SK-N-SH (cell line): Measurements from ENCODE around the gene CRNN. TPM values are rescaled to one million over a fixed set of nuclear protein-coding genes. Genes with fewer than 3 reads are reported as not detected.
A peak's percentile ranks its signal among the peaks of the same experiment; 100 is the strongest.

ENCODE experiments used
- CTCF ChIA-PET: fragments of 300-600, 350-600 bp; formaldehyde crosslinking; extraction: SDS; loops from one replicate; lab custom pipeline; 2021; lab: Yijun Ruan, JAX
- POLR2A ChIA-PET: fragments of 350-600 bp; sonication (Branson Sonifier 250); formaldehyde crosslinking; extraction: SDS; loops from one replicate; lab custom pipeline; 2020; ENCODE audit warnings: antibody characterized with exemption, inconsistent platforms; lab: Yijun Ruan, JAX
- DNase-seq: peaks from one replicate; pipeline ENCODE4 v3.0.0; 2012
- H2AFZ ChIP-seq: fragments of 200-600 bp; sonication (generic); 2 replicates; pipeline ENCODE4 v1.8.1; 2016; ENCODE audit warnings: antibody characterized with exemption, mild to moderate bottlenecking, low read depth
- H3F3A ChIP-seq: fragments of 200-600 bp; sonication (generic); replicated peaks from 2 replicates; pipeline ENCODE3; 2016; ENCODE audit warnings: antibody characterized with exemption, mild to moderate bottlenecking; ENCODE audit not compliant: insufficient read depth
- H3K27ac ChIP-seq, 2 experiments: fragments of 200-500 bp in 1 of 2; fragments of 200-600 bp in 1 of 2; sonication (Bioruptor generic) in 1 of 2; sonication (generic), shearing (Covaris generic) in 1 of 2; 2 replicates each; pipeline versions ENCODE4 v1.5.1 to v1.6.1; 2014 to 2016; ENCODE audit warnings: low read depth in 2 of 2, inconsistent platforms in 1 of 2, low read length in 1 of 2, mild to moderate bottlenecking in 1 of 2, mixed read lengths in 1 of 2
- H3K27me3 ChIP-seq: fragments of 200-600 bp; sonication (generic), shearing (Covaris generic); 2 replicates; pipeline ENCODE4 v1.6.1; 2016; ENCODE audit warnings: mixed run types; ENCODE audit not compliant: insufficient read depth
- H3K36me3 ChIP-seq, 2 experiments: fragments of 200-500 bp in 1 of 2; fragments of 200-600 bp in 1 of 2; sonication (Bioruptor generic) in 1 of 2; sonication (generic) in 1 of 2; replicated peaks in 1 of 2; 2 replicates each; pipeline versions ENCODE3 to v1.5.1; 2014 to 2016; ENCODE audit warnings: low read length in 1 of 2, mild to moderate bottlenecking in 1 of 2; ENCODE audit not compliant: insufficient read depth in 2 of 2, control insufficient read depth in 1 of 2
- H3K4me1 ChIP-seq, 2 experiments: fragments of 200-500 bp in 1 of 2; fragments of 200-600 bp in 1 of 2; sonication (Bioruptor generic) in 1 of 2; sonication (generic), shearing (Covaris generic) in 1 of 2; 2 replicates each; pipeline versions ENCODE4 v1.5.1 to v1.6.1; 2014 to 2016; ENCODE audit warnings: low read depth in 1 of 2, low read length in 1 of 2, mixed run types in 1 of 2; ENCODE audit not compliant: insufficient read depth in 2 of 2, control insufficient read depth in 1 of 2
- H3K4me2 ChIP-seq: fragments of 200-600 bp; sonication (generic), shearing (Covaris generic); 2 replicates; pipeline ENCODE4 v1.6.1; 2017; ENCODE audit warnings: mixed run types
- H3K4me3 ChIP-seq, 2 experiments: fragments of 200-500 bp in 1 of 2; fragments of 200-600 bp in 1 of 2; sonication (Bioruptor generic) in 1 of 2; sonication (generic), shearing (Covaris generic) in 1 of 2; 2 replicates each; pipeline versions ENCODE4 v1.5.1 to v1.8.1; 2014 to 2016; ENCODE audit warnings: low read depth in 2 of 2, inconsistent platforms in 1 of 2, low read length in 1 of 2, mild to moderate bottlenecking in 1 of 2, mixed read lengths in 1 of 2, moderate library complexity in 1 of 2
- H3K79me2 ChIP-seq: fragments of 200-600 bp; sonication (generic); 2 replicates; pipeline ENCODE4 v1.8.1; 2017; ENCODE audit warnings: mild to moderate bottlenecking; ENCODE audit not compliant: insufficient read depth
- H3K9ac ChIP-seq: fragments of 200-600 bp; sonication (generic); 2 replicates; pipeline ENCODE4 v1.6.1; 2017; ENCODE audit warnings: mixed run types
- H3K9me2 ChIP-seq: fragments of 200-600 bp; sonication (generic); 2 replicates; pipeline ENCODE4 v1.6.1; 2017; ENCODE audit warnings: mixed run types
- H3K9me3 ChIP-seq: fragments of 200-600 bp; sonication (generic); 2 replicates; pipeline ENCODE4 v1.6.1; 2017; ENCODE audit warnings: mixed run types, mild to moderate bottlenecking, moderate library complexity
- H4K20me1 ChIP-seq: fragments of 200-600 bp; sonication (generic); 2 replicates; pipeline ENCODE4 v1.6.1; 2017; ENCODE audit warnings: mild to moderate bottlenecking, mixed run types; ENCODE audit not compliant: insufficient read depth
- CTCF ChIP-seq: fragments of 200-600 bp; sonication (generic); IDR thresholded peaks from 2 replicates; pipeline ENCODE4 v1.6.1; 2017; ENCODE audit warnings: antibody characterized with exemption, mild to moderate bottlenecking, moderate library complexity
- FOSL2 ChIP-seq: IDR thresholded peaks from 2 replicates; pipeline ENCODE4 v1.4.0; 2012; ENCODE audit warnings: low read depth, mild to moderate bottlenecking, moderate library complexity, borderline replicate concordance
- GABPA ChIP-seq: IDR thresholded peaks from 2 replicates; pipeline ENCODE4 v1.4.0; 2012; ENCODE audit warnings: low read depth, mild to moderate bottlenecking
- MEF2A ChIP-seq: IDR thresholded peaks from 2 replicates; pipeline ENCODE4 v1.4.0; 2012; ENCODE audit warnings: low read depth, borderline replicate concordance
- RCOR1 ChIP-seq: fragments of 150-350 bp; IDR thresholded peaks from 2 replicates; pipeline ENCODE4 v1.6.1; 2017; ENCODE audit warnings: antibody characterized with exemption, low read length
- RFX5 ChIP-seq: IDR thresholded peaks from 2 replicates; pipeline ENCODE4 v1.6.1; 2012; ENCODE audit warnings: mild to moderate bottlenecking, improper control_type of control experiment, low read length
- SIN3A ChIP-seq: IDR thresholded peaks from 2 replicates; pipeline ENCODE4 v1.6.1; 2012; ENCODE audit warnings: low read depth, mild to moderate bottlenecking, low read length, moderate library complexity, borderline replicate concordance
- SMC3 ChIP-seq: IDR thresholded peaks from 2 replicates; pipeline ENCODE4 v1.6.1; 2012; ENCODE audit warnings: low read depth, low read length, improper control_type of control experiment
- TAF1 ChIP-seq: IDR thresholded peaks from 2 replicates; pipeline ENCODE4 v1.6.1; 2012; ENCODE audit warnings: low read depth, mild to moderate bottlenecking, low read length, moderate library complexity, borderline replicate concordance
- TCF12 ChIP-seq: IDR thresholded peaks from 2 replicates; pipeline ENCODE4 v1.4.0; 2012
- USF1 ChIP-seq: IDR thresholded peaks from 2 replicates; pipeline ENCODE4 v1.4.0; 2012; ENCODE audit warnings: low read depth, borderline replicate concordance
- USF2 ChIP-seq: fragments of 150-350 bp; IDR thresholded peaks from 2 replicates; pipeline ENCODE4 v1.6.1; 2017; ENCODE audit warnings: antibody characterized with exemption, low read length, low read depth, borderline replicate concordance
- YY1 ChIP-seq: IDR thresholded peaks from 2 replicates; pipeline ENCODE4 v1.4.0; 2012; ENCODE audit warnings: low read depth, mild to moderate bottlenecking
- ZBTB33 ChIP-seq: IDR thresholded peaks from 2 replicates; pipeline ENCODE4 v1.4.0; 2012; ENCODE audit warnings: low read depth, borderline replicate concordance
- WGBS: methylation state at CpG from one replicate; pipeline ENCODE4 v1.1.6; 2017; ENCODE audit warnings: low lambda C conversion rate; 5-methylcytosine and 5-hydroxymethylcytosine counted together
- polyA plus RNA-seq, 3 experiments: library from polyadenylated mRNA; depleted of rRNA; stranded (reverse); fragments of >200 nt; gene quantifications; 2 replicates each; pipeline ENCODE4 v1.2.3, GENCODE V29; 2012
- TF ChIP-seq, protein P1 (sequence below): IDR thresholded peaks from 2 replicates; pipeline ENCODE4; 2012
- TF ChIP-seq, protein P2 (sequence below): fragments of 150-350 bp; IDR thresholded peaks from 2 replicates; pipeline ENCODE4 v1.6.1; 2016; ENCODE audit warnings: mild to moderate bottlenecking, low read depth, low read length

The CRNN gene
- polyA plus RNA-seq, 1 of the 3 experiments (the other 2 are of a cell fraction): not detected

DNA sequence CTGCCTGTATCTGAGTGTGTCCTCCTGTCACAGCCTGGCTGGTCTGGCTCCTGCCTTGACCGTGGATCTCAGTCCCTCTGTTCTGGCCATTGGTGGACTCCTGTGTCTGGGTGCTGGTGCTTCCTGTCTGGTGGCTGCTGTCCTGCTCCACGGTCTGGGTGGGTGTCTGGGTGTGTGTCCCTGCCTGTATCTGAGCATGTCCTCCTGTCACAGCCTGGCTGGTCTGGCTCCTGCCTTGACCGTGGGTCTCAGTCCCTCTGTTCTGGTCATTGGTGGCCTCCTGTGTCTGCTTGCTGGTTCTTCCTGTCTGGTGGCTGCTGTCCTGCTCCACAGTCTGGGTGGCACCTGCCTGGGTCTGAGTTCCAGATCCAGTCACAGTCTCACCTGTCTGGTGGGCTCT, 4.0 kb downstream of the CRNN start (continued):
- TF ChIP-seq RFX5: no peak
- TF ChIP-seq MEF2A: no peak

GRCh38 chr1:152408664-152409063, 5.4 kb downstream of the CRNN start:
- Histone ChIP-seq H3K4me1 (no peaks in the 10 kb centered on the region), H3K9me3 (no peaks in the 10 kb centered on the region), H3K27me3 (peaks cover 10% of the 10 kb centered on the region; the same call in 1 of the 2 replicates), H2AFZ (no peak overlapping the region), H3K4me2 (no peak overlapping the region), H3K9ac (no peak overlapping the region), H3K79me2 (no peaks in the 10 kb centered on the region), H3K27ac (no peak overlapping the region), H3K9me2 (no peaks in the 10 kb centered on the region), H3K36me3 (no peaks in the 10 kb centered on the region), H3F3A (no peaks in the 10 kb centered on the region), H4K20me1 (no peaks in the 10 kb centered on the region)
- WGBS: 10% methylated on average over 4 of the region's 4 CpGs
- ChIA-PET POLR2A (no interaction called here), CTCF (interaction anchor here (1.2 kb wide), 1 partner anchor 50 kb away, joined by 3 read pairs; no protein-coding TSS in a partner anchor)
- DNase-seq: no peak
- TF ChIP-seq GABPA: no peak
- TF ChIP-seq TCF12: no peak
- no peak for TF ChIP-seq YY1
- TF ChIP-seq RCOR1: no peak
- TF ChIP-seq FOSL2: no peak
- no peak for TF ChIP-seq USF1
- TF ChIP-seq, protein P1, sequence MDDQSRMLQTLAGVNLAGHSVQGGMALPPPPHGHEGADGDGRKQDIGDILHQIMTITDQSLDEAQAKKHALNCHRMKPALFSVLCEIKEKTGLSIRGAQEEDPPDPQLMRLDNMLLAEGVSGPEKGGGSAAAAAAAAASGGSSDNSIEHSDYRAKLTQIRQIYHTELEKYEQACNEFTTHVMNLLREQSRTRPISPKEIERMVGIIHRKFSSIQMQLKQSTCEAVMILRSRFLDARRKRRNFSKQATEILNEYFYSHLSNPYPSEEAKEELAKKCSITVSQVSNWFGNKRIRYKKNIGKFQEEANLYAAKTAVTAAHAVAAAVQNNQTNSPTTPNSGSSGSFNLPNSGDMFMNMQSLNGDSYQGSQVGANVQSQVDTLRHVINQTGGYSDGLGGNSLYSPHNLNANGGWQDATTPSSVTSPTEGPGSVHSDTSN: no peak
- TF ChIP-seq TAF1: no peak
- TF ChIP-seq SIN3A: no peak
- TF ChIP-seq, all 33 proteins: peak for 0
- no peak overlapping the region for H3K4me3 ChIP-seq

DNA sequence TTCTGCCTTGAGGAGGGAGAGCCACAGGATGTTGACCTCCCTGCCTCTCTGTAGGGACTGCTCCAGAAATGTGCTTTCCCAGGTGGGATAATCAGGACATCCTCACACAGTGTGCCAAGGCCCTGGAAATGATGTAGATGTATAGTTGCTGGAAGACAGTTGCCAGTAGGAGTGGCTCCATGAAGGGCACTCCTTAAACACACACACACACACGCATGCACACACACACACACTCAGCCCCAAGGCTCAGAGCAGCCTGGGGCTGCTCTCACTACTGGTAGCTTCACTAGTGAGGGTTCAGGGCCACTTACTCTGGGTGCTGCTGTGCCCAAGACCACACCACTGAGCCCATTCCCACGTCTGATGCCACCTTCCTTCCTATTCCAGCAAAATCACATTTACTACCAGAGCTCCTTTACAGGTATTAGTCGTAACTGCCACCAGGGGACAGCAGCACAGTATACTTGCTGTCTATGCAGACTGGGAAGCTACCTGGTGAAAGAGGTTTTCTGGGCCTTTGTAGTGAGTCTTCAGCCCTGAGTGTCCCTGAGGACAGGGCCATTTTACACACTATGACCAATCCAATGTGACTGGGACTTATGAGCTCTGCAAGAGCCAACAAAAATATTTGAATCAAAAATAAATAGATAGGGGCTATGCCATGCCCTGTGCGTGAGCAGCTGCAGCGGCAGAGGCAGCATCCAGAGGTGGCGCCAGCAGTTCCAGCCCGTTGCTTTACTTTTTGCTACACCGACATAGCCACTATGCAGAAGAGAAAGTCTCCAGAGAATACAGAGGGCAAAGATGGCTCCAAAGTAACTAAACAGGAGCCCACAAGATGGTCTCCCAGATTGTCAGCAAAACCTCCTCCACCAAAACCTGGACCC, 15.0 kb downstream of the CRNN start:
- no peaks in the 10 kb centered on the region for H3K79me2 ChIP-seq
- DNase-seq: no peak
- no peaks in the 10 kb centered on the region for H3F3A ChIP-seq
- CTCF ChIA-PET: interaction anchor here (0.6 to 1.5 kb wide), 8 partner anchors 12 to 60 kb away, joined by 3 to 18 read pairs (median 4); no protein-coding TSS in a partner anchor
- H4K20me1 ChIP-seq: no peaks in the 10 kb centered on the region
- H3K4me3 ChIP-seq: no peak overlapping the region
- H3K9me2 ChIP-seq: no peaks in the 10 kb centered on the region
- no peak overlapping the region for H2AFZ ChIP-seq
- POLR2A ChIA-PET: no interaction called here
- peak; percentile 46 for TF ChIP-seq SMC3
- no peak for TF ChIP-seq ZBTB33
- TF ChIP-seq, protein P2, sequence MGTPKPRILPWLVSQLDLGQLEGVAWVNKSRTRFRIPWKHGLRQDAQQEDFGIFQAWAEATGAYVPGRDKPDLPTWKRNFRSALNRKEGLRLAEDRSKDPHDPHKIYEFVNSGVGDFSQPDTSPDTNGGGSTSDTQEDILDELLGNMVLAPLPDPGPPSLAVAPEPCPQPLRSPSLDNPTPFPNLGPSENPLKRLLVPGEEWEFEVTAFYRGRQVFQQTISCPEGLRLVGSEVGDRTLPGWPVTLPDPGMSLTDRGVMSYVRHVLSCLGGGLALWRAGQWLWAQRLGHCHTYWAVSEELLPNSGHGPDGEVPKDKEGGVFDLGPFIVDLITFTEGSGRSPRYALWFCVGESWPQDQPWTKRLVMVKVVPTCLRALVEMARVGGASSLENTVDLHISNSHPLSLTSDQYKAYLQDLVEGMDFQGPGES: no peak
- no peak for TF ChIP-seq USF2
- peak; percentile 54 for TF ChIP-seq CTCF
- H3K9me3 ChIP-seq: no peaks in the 10 kb centered on the region
- no peaks in the 10 kb centered on the region; the same call in 1 of the 2 replicates for H3K27me3 ChIP-seq
- H3K4me1 ChIP-seq: no peaks in the 10 kb centered on the region
- H3K4me2 ChIP-seq: no peak overlapping the region
- 2% methylated on average over 8 of the region's 8 CpGs for WGBS
- H3K27ac ChIP-seq: no peak overlapping the region
- no peak overlapping the region for H3K9ac ChIP-seq
- H3K36me3 ChIP-seq: no peaks in the 10 kb centered on the region
